B cell (primary cell): ENCODE results near the gene SYNJ2.

ENCODE experiments used
- EZH2 ChIP-seq: IDR thresholded peaks from 2 replicates; pipeline ENCODE4 v1.6.1; 2012; ENCODE audit warnings: borderline replicate concordance, low read depth, mild to moderate bottlenecking, moderate library complexity, low read length; ENCODE audit not compliant: insufficient read depth, poor library complexity, severe bottlenecking
- TF ChIP-seq, protein P1 (sequence below): fragments of 200-600 bp; IDR thresholded peaks from one replicate; pipeline ENCODE4 v1.8.0; 2022; ENCODE audit warnings: antibody characterized with exemption, mild to moderate bottlenecking

DNA sequence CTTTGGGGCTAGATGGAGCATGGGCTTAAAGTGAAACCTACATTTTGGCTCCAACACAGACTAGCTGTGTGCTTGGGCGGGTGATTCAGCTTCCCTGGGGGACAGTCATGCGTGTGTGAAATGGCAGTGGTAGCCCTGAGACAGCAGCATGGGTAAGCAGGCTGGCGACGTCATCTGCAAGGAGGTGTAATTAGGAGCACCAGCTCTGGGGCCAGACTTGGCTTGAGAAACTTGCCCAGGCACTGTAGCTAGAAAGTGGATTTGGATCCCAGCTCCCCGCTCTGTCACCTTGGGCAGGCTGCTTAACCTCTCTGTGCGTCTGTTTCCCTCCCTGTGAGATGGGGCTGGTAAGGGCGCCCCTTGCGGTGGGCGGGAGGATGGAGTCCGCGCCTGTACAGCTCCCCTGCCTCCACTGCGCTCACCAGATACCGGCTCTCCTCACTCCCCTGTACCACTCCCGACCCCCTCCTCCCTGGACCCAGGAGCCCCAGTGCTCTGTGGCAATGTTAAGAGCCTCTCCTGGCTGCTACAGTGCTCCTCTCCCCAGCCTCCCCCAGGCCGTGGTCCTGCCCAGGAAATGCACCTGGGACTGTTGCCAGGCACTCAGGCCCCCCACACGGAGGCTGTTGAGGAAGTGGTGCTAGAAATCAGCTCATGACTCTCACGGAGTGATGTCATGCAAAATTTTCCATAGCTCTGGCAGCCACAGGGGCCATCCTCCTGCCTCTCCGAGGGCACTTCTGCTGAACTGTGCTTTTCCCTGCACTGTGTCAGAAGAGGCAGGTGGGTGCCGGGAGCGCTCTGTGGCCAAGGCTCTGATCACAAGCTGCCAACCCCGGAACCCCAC is 44.6 kb downstream of the SYNJ2 start:
- TF ChIP-seq, protein P1, sequence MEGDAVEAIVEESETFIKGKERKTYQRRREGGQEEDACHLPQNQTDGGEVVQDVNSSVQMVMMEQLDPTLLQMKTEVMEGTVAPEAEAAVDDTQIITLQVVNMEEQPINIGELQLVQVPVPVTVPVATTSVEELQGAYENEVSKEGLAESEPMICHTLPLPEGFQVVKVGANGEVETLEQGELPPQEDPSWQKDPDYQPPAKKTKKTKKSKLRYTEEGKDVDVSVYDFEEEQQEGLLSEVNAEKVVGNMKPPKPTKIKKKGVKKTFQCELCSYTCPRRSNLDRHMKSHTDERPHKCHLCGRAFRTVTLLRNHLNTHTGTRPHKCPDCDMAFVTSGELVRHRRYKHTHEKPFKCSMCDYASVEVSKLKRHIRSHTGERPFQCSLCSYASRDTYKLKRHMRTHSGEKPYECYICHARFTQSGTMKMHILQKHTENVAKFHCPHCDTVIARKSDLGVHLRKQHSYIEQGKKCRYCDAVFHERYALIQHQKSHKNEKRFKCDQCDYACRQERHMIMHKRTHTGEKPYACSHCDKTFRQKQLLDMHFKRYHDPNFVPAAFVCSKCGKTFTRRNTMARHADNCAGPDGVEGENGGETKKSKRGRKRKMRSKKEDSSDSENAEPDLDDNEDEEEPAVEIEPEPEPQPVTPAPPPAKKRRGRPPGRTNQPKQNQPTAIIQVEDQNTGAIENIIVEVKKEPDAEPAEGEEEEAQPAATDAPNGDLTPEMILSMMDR, result peak; percentile 74
- TF ChIP-seq EZH2, result no peak
